ENCODE measurements around the gene VAC14.

- TF ChIP-seq POU2F2 (IDR thresholded peaks at IDR 0.05; ENCODE audit: low read depth, low read length) (no peak), POLR2AphosphoS5 (IDR thresholded peaks at IDR 0.05; ENCODE audit: low read depth, low read length) (no peak), TAF1 (IDR thresholded peaks at IDR 0.05; ENCODE audit: low read depth, low read length) (no peak), PAX5 (IDR thresholded peaks at IDR 0.05; ENCODE audit: insufficient read depth, low read length, severe bottlenecking) (no peak), SPI1 (IDR thresholded peaks at IDR 0.05; ENCODE audit: low read depth, low read length) (no peak)
These were observed 130.8 kb downstream of the VAC14 start for GRCh38 chr16:70670175-70670574.

Measured in GM12891 (cell line).